Epithelial cell of proximal tubule (primary cell): ENCODE results near the gene CXorf58. TPM values are rescaled to one million over a fixed set of nuclear protein-coding genes. Genes with fewer than 3 reads are reported as not detected.
A peak's percentile ranks its signal among the peaks of the same experiment; 100 is the strongest.
"Not testable (repeated sequence)": the region's sequence is repeated elsewhere in the genome, so short reads cannot be mapped to it uniquely, and the experiment has no call there.

ENCODE experiments used
- DNase-seq: peaks from one replicate; pipeline ENCODE4 v3.0.0-alpha.2; 2011; ENCODE audit warnings: low read depth
- H3K4me3 ChIP-seq: 2 replicates; pipeline ENCODE4 v1.5.1; 2011; ENCODE audit warnings: low read depth, mild to moderate bottlenecking, low read length
- total RNA-seq: library from RNA; depleted of rRNA; stranded (reverse); fragments of >200 nt; gene quantifications from 2 replicates; pipeline ENCODE4 v1.2.3, GENCODE V29; 2015
- TF ChIP-seq, protein P1 (sequence below): conservative IDR thresholded peaks from 2 replicates; pipeline ENCODE4 v1.5.1; 2012; ENCODE audit warnings: low read depth, mild to moderate bottlenecking, low read length

CXorf58 gene
- total RNA-seq, 1 donor from 2014 or later = not detected

- no peak for DNase-seq
- TF ChIP-seq, protein P1, sequence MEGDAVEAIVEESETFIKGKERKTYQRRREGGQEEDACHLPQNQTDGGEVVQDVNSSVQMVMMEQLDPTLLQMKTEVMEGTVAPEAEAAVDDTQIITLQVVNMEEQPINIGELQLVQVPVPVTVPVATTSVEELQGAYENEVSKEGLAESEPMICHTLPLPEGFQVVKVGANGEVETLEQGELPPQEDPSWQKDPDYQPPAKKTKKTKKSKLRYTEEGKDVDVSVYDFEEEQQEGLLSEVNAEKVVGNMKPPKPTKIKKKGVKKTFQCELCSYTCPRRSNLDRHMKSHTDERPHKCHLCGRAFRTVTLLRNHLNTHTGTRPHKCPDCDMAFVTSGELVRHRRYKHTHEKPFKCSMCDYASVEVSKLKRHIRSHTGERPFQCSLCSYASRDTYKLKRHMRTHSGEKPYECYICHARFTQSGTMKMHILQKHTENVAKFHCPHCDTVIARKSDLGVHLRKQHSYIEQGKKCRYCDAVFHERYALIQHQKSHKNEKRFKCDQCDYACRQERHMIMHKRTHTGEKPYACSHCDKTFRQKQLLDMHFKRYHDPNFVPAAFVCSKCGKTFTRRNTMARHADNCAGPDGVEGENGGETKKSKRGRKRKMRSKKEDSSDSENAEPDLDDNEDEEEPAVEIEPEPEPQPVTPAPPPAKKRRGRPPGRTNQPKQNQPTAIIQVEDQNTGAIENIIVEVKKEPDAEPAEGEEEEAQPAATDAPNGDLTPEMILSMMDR = no peak
- no peak overlapping the region for H3K4me3 ChIP-seq
Observed at GRCh38 chrX:23953908-23954269, 46.1 kb downstream of the CXorf58 start.

GRCh38 chrX:23954396-23954795 lies 46.6 kb downstream of the CXorf58 start:
- TF ChIP-seq, protein P1 = no peak
- DNase-seq = no peak
- H3K4me3 ChIP-seq = no peak overlapping the region

GRCh38 chrX:23959781-23960180 lies 52.0 kb downstream of the CXorf58 start:
- no peak overlapping the region for H3K4me3 ChIP-seq
- TF ChIP-seq, protein P1 = no peak
- DNase-seq = no peak

DNA sequence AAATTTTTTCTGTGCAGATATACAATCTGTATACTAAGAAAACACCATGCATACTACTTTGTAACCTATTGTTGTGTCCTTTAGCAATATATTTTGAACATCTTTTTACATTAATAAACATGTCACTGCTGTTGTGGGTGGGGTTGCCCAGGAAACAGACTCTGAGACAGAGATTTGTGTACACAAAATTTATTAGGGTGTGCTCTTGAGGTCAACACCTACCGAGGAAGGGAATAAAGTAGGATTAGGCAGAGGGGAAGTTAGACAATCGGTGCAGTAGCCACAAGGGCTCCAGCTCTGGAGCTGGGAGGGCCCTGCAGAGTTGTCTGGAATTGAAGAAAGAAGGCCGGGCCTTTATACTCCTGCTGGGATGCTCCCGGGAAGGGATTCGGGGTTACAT lies 56.4 kb downstream of the CXorf58 start:
- TF ChIP-seq, protein P1 = no peak
- H3K4me3 ChIP-seq = no peak overlapping the region
- no peak for DNase-seq

DNA sequence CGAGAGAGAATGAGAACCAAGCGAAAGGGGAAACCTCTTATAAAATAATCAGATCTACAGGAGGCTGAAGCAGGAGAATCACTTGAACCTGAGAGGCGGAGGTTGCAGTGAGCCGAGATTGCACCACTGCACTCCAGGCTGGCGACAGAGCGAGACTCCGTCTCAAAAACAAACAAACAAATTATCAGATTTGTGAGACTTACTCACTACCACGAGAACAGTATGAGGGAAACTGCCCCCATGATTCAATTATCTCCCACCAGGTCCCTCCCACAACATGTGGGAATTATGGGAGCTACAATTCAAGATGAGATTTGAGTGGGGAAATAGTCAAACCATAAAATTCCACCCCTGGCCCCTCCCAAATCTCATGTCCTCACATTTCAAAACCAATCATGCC lies 57.8 kb downstream of the CXorf58 start:
- H3K4me3 ChIP-seq, DNase-seq: not testable (repeated sequence)

GRCh38 chrX:23978491-23978890 lies 70.7 kb downstream of the CXorf58 start:
- DNase-seq = no peak
- TF ChIP-seq, protein P1 = no peak
- no peak overlapping the region for H3K4me3 ChIP-seq

DNA sequence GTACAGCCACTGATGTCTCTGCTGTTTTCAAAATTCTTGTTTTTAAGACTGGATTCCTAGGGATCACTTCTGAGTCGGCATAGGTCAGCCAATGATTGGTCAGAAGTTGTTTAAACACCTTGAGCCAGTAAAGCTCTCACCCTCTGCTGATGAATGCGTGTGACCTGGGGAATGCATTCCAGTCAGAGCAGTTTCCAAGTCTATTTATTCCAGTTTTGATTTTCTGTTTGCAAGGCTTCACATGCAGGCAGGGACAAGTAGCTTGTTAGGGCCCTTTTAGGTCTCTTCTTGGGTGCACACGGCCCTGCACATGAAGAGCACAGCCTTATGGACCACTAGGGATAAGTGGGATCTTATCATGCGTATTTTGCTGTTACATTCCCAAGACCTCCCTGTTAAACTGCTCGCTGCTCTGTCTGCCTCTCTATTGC lies 72.2 kb downstream of the CXorf58 start:
- TF ChIP-seq, protein P1 = no peak
- no peak overlapping the region for H3K4me3 ChIP-seq
- DNase-seq = peak; percentile 12

- no peak for DNase-seq
- TF ChIP-seq, protein P1 = no peak
- no peak overlapping the region for H3K4me3 ChIP-seq
Observed at GRCh38 chrX:23981222-23981621, 73.4 kb downstream of the CXorf58 start.
